SK-N-MC (cell line): ENCODE results near the gene INHA.

Experiments
- FOXP2 ChIP-seq: optimal IDR thresholded peaks from 2 replicates; pipeline ENCODE3; 2011; ENCODE audit warnings: mild to moderate bottlenecking, moderate library complexity; ENCODE audit not compliant: insufficient read depth; ENCODE audit errors: extremely low read length, control extremely low read depth
- POLR2AphosphoS5 ChIP-seq: IDR thresholded peaks from 2 replicates; pipeline ENCODE4 v1.6.1; 2012; ENCODE audit warnings: mild to moderate bottlenecking, low read depth, low read length, borderline replicate concordance

GRCh38 chr2:219560037-219560892 lies 11.8 kb upstream of the INHA start:
- TF ChIP-seq FOXP2 (no peak), POLR2AphosphoS5 (no peak)
